Measurements from ENCODE around the gene ATXN7.

The ATXN7 gene

DNA sequence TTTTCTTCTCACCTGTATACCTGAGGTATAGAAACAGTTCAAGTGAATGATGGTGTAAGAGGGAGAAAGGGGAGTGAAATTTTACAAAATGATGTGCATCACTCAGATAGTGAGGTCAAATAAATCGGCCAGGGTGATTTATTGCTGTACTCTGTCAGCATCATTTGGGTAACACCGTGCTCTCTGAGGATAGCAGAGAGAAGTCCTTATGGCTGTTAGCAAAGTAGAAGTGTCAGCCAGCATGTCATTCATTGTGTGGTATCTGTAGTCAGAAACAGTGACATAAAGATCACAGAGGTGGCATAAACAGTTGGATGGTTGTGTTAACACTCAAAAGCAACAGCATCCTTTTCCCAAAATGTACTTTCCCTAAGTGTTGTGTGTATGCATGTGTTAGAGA lies 106.2 kb downstream of the ATXN7 start:
- TF ChIP-seq, protein P1, sequence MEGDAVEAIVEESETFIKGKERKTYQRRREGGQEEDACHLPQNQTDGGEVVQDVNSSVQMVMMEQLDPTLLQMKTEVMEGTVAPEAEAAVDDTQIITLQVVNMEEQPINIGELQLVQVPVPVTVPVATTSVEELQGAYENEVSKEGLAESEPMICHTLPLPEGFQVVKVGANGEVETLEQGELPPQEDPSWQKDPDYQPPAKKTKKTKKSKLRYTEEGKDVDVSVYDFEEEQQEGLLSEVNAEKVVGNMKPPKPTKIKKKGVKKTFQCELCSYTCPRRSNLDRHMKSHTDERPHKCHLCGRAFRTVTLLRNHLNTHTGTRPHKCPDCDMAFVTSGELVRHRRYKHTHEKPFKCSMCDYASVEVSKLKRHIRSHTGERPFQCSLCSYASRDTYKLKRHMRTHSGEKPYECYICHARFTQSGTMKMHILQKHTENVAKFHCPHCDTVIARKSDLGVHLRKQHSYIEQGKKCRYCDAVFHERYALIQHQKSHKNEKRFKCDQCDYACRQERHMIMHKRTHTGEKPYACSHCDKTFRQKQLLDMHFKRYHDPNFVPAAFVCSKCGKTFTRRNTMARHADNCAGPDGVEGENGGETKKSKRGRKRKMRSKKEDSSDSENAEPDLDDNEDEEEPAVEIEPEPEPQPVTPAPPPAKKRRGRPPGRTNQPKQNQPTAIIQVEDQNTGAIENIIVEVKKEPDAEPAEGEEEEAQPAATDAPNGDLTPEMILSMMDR (IDR thresholded peaks at IDR 0.05; ENCODE audit: borderline replicate concordance, insufficient read depth, low read depth, low read length), result no peak
- no peak overlapping the region for H3K4me3 ChIP-seq (ENCODE audit: low read depth, low read length)

GRCh38 chr3:63970631-63971475 lies 107.2 kb downstream of the ATXN7 start:
- TF ChIP-seq, protein P1 (IDR thresholded peaks at IDR 0.05; ENCODE audit: borderline replicate concordance, insufficient read depth, low read depth, low read length), result no peak
- H3K4me3 ChIP-seq (ENCODE audit: low read depth, low read length), result no peak overlapping the region

- TF ChIP-seq, protein P1 (IDR thresholded peaks at IDR 0.05; ENCODE audit: borderline replicate concordance, insufficient read depth, low read depth, low read length), result no peak
- H3K4me3 ChIP-seq (ENCODE audit: low read depth, low read length), result no peak overlapping the region
Measured at GRCh38 chr3:63972196-63972595, 108.5 kb downstream of the ATXN7 start.

DNA sequence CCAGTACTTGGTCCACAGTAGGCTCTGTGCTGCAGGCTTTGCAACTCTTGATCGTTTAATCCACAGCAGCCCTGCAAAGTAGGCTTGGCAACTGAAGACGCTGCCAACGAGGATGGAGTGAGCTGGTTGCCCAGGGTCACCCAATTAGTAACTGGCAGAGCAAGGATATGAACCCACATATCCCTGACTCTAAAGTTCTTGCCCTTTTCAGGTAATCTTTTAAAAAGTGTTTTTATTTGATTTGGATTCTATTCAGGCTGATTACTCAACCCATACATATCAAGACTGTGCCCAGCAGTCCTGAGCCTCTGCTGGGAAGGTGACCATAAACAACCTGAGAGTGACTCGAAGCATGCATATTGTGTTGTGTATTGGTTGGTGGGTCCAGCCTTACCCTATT lies 109.3 kb downstream of the ATXN7 start:
- H3K4me3 ChIP-seq (ENCODE audit: low read depth, low read length), result no peak overlapping the region
- TF ChIP-seq, protein P1 (IDR thresholded peaks at IDR 0.05; ENCODE audit: borderline replicate concordance, insufficient read depth, low read depth, low read length), result no peak

- TF ChIP-seq, protein P1 (IDR thresholded peaks at IDR 0.05; ENCODE audit: borderline replicate concordance, insufficient read depth, low read depth, low read length), result no peak
- no peak overlapping the region for H3K4me3 ChIP-seq (ENCODE audit: low read depth, low read length)
Measured at GRCh38 chr3:63973406-63973805, 109.7 kb downstream of the ATXN7 start.

DNA sequence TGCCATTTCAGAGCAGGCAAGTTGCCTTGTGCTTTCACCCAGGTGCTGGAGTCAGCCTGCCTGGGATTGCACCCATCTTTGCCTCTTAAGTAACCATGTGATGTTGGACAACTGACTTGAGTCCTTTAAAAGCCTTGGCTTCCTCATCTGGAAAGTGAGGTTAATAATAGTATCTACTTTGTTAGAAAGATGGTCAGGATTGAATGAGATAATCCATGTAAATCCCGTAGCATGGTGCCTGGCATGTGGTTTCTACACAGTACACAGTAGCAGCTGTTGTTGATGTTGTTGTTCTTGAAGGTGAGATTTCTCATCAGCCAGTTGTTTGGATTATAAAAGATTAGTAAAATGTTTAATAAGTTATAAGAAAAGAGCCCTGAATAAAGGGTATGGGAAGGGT lies 110.8 kb downstream of the ATXN7 start:
- no peak overlapping the region for H3K4me3 ChIP-seq (ENCODE audit: low read depth, low read length)
- TF ChIP-seq, protein P1 (IDR thresholded peaks at IDR 0.05; ENCODE audit: borderline replicate concordance, insufficient read depth, low read depth, low read length), result no peak

DNA sequence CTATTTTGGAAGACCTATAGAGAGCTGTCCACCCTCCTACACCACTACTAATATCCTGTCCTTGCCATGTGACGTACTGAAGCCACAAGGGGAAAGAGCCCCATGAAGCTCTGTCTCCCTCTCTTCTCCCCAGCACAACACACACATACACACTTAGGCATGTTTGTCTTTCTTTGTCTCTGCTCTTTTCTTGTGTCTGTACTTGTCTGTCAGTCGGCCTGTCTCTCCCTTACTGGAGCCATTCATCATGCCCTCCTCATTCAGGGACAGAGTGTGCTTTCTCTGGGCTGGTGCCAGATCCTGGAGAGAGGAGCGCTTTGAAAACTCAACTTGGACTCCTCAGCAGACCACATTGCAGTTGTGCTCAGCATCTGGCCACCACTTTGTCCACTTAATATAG lies 112.1 kb downstream of the ATXN7 start:
- H3K4me3 ChIP-seq (ENCODE audit: low read depth, low read length), result no peak overlapping the region
- TF ChIP-seq, protein P1 (IDR thresholded peaks at IDR 0.05; ENCODE audit: borderline replicate concordance, insufficient read depth, low read depth, low read length), result no peak
